Measurements from ENCODE around the gene ZNF649.
A peak's percentile ranks its signal among the peaks of the same experiment; 100 is the strongest.
"Not testable (repeated sequence)": the region's sequence is repeated elsewhere in the genome, so short reads cannot be mapped to it uniquely, and the experiment has no call there.

ZNF649 gene

GRCh38 chr19:51904331-51905165 lies at the start of gene ZNF649:
ZNF649 (minus strand) TSS chr19:51905017; CDS start chr19:51900107, 4,910 bp downstream.
- peak; percentile 68 to 69 for DNase-seq (ENCODE audit: low read depth in 2 of 2)

DNA sequence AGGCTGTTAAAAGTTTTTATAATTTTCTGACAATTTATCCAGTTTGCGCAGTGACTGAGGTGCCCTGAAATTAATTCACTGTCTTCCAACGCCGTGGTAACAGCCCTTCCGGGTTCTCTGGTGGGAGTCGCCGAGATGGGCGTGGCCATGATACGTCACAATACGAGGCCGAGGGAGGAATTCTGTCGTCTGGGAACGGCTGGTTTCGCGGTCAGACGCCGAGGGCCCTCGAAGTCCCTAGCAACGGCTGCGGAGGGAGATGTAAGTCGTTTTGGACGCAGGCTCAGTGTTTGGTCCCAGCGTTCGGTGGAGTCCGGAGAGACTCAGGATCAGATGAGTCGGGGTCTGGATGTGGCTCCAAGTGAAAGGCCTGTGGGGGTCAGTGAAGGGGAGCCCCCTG lies 44.2 kb upstream of the ZNF649 start:
- no peak for DNase-seq (ENCODE audit: low read depth in 2 of 2)

GRCh38 chr19:51946602-51947001 lies 41.8 kb upstream of the ZNF649 start:
- no peak for DNase-seq (ENCODE audit: low read depth in 2 of 2)

DNA sequence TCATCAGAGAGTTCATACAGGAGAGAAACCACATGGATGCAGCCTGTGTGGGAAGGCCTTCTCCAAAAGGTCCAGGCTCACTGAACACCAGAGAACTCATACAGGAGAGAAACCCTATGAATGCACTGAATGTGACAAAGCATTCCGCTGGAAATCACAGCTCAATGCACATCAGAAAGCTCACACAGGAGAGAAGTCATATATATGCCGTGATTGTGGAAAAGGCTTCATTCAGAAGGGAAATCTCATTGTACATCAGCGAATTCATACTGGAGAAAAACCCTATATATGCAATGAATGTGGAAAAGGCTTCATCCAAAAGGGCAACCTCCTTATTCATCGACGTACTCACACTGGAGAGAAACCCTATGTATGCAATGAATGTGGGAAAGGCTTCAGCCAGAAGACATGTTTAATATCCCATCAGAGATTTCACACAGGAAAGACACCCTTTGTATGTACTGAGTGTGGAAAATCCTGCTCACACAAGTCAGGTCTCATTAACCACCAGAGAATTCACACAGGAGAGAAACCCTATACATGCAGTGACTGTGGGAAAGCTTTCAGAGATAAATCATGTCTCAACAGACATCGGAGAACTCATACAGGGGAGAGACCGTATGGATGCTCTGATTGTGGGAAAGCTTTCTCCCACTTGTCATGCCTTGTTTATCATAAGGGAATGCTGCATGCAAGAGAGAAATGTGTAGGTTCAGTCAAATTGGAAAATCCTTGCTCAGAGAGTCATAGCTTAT lies 40.2 kb upstream of the ZNF649 start:
- no peak for DNase-seq (ENCODE audit: low read depth in 2 of 2)

DNA sequence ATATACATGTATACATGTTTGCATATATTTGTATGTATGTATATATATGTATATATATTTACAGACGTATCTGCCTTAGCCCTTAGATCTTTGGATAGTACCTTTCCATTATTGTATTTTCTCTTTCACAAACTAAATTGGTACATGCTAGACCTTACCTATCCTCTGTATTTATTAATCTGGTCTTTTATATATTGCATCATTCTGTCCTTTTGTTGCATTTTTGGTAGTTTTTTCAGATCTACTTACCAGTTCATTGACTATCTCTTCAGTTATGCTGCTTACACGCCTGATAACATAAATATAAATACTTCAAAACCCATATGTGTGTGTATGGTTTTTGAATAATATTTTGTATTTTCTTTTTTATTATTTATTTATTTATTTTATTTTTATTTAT lies 34.1 kb upstream of the ZNF649 start:
- DNase-seq (ENCODE audit: low read depth in 2 of 2), result no peak

DNA sequence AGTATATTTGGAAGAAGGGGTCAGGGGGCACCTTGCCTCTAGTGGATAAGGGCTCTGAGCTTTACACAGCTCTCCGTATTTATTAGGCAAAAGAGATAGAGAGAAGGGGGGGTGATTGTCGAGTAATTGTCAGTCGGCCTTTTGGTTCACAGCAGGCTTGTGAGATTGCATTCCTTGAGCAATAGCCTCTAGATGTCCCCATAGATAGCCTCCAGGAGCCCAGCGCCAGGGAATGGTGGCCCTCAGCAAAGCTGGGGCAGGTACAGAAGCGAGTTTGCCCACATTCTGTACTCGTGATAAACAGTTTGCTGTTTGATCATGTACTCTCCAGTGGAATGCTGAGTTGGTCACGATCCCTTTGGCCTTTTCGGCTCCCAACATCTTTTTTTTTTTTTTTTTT lies 27.1 kb upstream of the ZNF649 start:
- no peak for DNase-seq (ENCODE audit: low read depth in 2 of 2)

- no peak for DNase-seq (ENCODE audit: low read depth in 2 of 2)
Observed at GRCh38 chr19:51927859-51928258, 23.0 kb upstream of the ZNF649 start.

- peak; percentile 79 to 80 for DNase-seq (ENCODE audit: low read depth in 2 of 2)
Observed at GRCh38 chr19:51926784-51927741, 22.2 kb upstream of the ZNF649 start, which contains the start of gene ZNF613. ZNF613 (plus strand) TSS chr19:51927472; CDS start chr19:51936221, 8,749 bp downstream.

DNA sequence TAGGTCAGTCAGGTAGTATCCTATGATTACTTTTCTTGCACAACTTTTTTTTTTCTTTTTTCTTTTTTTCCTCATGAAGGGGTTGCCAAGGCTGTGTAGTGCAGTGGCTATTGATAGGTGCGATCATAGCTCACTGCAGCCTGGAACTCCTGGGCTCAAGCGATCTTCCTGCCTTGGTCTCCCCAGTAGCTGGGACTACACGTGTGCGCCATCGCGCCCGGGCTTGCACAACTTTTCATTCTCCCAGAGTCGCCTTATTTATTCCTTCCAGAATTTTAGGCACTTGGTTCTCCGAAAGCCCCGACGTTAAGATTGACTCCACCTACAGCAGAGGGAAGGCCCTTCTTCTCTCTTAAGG lies 21.6 kb upstream of the ZNF649 start:
- DNase-seq (ENCODE audit: low read depth in 2 of 2), result no peak

DNA sequence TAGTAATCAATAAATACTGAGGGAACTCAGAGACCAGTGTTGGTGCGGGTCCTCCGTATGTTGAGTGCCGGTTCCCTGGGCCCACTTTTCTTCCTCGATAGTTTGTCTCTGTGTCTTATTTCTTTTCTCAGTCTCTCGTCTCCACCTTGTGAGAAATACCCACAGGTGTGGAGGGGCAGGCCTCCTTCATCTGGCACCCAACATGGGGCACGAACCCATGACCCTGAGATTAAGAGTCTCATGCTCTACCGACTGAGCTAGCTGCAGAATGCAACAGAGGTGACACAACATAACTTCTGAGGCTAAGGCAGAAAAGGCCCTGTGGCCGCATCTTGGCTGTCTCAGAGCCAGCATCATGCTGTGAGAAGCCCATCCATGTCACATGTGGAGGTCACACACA lies 17.1 kb upstream of the ZNF649 start:
- no peak for DNase-seq (ENCODE audit: low read depth in 2 of 2)

DNA sequence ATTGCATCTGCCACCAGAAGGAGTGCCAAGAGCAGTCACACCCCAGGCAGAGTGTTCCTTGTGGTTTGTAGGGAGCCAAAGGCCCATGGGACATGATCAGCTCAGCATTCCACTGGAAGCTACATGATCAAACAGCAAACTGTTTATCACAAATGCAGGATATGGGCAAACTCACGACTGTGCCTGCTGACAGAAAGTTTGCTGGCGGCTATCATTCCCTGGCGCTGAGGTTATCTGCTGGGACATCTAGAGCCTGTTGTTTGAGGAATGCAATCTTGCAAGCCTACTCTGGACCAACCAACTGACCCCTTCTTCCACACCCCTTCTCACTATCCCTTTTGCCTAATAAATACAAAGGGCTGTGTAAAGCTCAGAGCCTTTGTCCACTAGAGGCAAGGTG lies 14.8 kb upstream of the ZNF649 start:
- DNase-seq (ENCODE audit: low read depth in 2 of 2), result no peak

DNA sequence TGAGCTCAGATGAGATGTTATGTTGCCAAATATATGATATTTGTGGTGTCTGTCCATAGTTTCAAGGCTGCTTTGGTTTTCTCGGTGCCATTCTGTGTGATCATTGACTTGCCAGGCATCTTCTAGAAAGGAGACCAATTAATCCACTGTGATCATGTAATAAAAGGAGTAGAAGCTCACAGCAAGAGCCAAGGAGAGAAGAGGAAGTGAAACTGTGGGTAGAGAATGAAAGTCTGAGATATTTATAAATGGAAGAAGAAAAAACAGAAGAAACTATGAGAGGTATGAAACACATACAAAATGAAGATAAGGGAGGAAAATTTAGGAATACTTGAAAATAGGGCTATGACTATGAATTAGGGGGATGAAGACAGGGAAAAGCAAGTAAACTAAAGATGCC lies 11.3 kb upstream of the ZNF649 start:
- no peak for DNase-seq (ENCODE audit: low read depth in 2 of 2)

DNA sequence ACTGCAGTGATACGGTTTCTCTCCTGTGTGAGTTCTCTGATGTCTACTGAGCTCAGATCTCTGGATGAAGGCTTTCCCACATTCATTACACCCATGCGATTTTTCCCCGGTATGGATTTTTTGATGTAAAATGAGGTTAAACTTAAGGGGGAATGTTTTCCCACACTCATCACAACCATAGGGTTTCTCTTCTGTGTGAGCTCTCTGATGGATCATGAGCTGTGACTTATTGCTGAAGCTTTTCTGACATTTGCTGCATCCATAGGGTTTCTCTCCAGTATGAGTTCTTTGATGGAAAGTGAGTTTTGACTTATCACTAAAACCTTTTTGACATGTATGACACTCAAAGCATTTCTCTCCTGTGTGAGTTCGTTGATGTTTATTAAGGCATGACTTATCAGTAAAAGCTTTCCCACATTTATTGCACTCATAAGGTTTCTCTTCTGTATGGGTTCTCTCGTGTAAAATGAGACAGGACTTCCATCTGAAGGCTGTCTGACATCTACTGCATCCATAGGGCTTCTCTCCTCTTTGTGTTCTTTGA lies 10.6 kb upstream of the ZNF649 start:
- no peak for DNase-seq (ENCODE audit: low read depth in 2 of 2)

DNA sequence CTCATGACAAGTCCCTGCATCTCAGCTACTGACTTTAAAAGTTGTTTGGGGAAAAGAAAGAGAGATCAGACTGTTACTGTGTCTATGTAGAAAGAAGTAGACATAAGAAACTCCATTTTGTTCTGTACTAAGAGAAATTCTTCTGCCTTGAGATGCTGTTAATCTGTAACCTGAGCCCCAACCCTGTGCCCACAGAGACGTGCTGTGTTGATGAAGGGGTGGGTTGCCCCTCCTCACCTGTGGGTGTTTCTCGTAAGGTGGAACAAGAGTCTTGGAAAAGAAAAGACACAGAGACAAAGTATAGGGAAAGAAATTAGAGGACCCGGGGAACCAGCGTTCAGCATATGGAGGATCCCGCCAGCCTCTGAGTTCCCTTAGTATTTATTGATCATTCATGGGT lies 3.2 kb upstream of the ZNF649 start:
- not testable (repeated sequence) for DNase-seq (ENCODE audit: low read depth in 2 of 2)

GRCh38 chr19:51906108-51906507 lies 1.3 kb upstream of the ZNF649 start:
- not testable (repeated sequence) for DNase-seq (ENCODE audit: low read depth in 2 of 2)

DNA sequence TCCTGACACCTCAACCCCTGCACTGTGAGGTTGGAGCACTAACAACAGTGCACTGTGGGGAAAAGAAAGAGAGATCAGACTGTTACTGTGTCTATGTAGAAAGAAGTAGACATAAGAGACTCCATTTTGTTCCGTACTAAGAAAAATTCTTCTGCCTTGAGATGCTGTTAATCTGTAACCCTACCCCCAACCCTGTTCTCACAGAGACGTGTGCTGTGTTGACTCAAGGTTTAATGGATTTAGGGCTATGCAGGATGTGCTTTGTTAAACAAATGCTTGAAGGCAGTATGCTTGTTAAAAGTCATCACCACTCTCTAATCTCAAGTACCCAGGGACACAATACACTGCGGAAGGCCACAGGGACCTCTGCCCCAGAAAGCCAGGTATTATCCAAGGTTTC lies 822 bp upstream of the ZNF649 start:
- not testable (repeated sequence) for DNase-seq (ENCODE audit: low read depth in 2 of 2)

- no peak for DNase-seq (ENCODE audit: low read depth in 2 of 2)
Observed at GRCh38 chr19:51905206-51905605, 389 bp upstream of the ZNF649 start.

DNA sequence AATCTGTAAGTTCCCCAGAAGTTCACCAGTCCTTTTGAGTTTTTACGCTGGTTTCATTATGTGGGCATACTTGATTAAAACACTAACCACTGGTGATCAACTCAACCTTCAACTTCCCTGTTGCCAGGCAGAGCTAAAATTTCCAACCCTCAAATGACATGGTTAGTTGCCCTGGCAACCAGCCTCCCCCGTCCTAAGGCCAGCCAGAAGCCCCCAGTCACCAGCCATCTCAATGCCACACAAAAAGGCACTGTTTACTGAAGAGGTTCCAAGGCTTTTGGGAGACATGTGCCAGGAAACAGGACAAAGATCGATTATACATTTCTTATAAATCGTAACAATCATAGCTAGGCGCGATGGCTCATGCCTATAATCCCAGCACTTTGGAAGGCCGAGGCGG lies 1.6 kb downstream of the ZNF649 start:
- no peak for DNase-seq (ENCODE audit: low read depth in 2 of 2)

DNA sequence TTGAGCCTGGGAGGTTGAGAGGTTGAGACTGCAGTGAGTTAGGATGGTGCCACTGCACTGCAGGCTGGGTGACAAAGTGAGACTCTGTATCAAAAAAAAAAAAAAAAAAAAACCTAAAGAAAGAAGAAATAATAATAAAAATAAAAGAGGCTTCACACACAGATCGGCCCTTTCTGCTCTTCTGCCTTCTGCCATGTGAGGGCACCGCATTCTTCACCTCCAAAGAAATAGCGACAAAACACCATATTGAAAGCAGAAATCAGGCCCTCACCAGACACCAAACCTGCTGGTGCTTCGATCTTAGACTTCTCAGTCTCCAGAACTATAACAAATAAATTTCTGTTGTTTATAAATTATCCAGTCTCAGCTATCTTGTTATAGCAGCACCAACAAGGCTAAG lies 3.0 kb downstream of the ZNF649 start:
- DNase-seq (ENCODE audit: low read depth in 2 of 2), result no peak

DNA sequence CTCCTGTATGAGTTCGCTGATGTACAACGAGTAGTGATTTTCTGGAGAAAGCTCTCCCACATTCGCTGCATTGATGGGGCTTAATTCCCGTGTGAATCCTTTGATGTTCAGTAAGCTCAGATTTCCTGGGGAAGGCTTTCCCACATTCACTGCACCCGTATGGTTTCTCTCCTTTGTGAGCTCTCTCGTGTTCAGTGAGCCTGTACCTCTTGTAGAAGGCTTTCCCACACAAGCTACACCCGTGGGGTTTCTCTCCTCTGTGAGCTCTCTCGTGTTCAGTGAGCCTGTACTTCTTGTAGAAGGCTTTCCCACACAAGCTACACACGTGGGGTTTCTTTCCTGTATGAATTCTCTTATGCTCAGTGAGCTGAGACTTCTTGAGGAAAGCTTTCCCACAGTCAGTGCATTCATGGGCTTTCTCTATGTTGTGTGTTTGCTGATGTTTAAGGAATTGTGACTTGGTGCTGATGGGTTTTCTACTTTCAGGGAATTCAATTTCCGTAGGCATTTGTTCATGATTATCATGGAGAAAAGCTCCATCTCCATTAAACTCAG lies 13.5 kb downstream of the ZNF649 start:
- DNase-seq (ENCODE audit: low read depth in 2 of 2), result no peak

- no peak for DNase-seq (ENCODE audit: low read depth in 2 of 2)
Observed at GRCh38 chr19:51889934-51890333, 14.9 kb downstream of the ZNF649 start.

All from stimulated activated CD4-positive, alpha-beta T cell treated with anti-CD3 and anti-CD28 coated beads, Interleukin-15, amount 100 ng/mL, for 48 hours (primary cell).